ENCODE results near the gene TMEM62.
"Not testable (repeated sequence)": the region's sequence is repeated elsewhere in the genome, so short reads cannot be mapped to it uniquely, and the experiment has no call there.

Gene TMEM62

GRCh38 chr15:43218908-43219706, 85.7 kb downstream of the TMEM62 start:
- H3K4me3 ChIP-seq (ENCODE audit: extremely low read depth, insufficient read depth, low read length, poor library complexity, severe bottlenecking) = no peak overlapping the region
- no peak overlapping the region for H3K27ac ChIP-seq (ENCODE audit: low read depth, low read length, severe bottlenecking)
- no peaks in the 10 kb centered on the region for H3K9me3 ChIP-seq (ENCODE audit: control insufficient read depth, low read length)
- H3K36me3 ChIP-seq (ENCODE audit: control insufficient read depth, insufficient read depth, low read length) = no peaks in the 10 kb centered on the region
- H3K4me1 ChIP-seq (ENCODE audit: control insufficient read depth, insufficient read depth, low read length, poor library complexity, severe bottlenecking) = no peaks in the 10 kb centered on the region
- 53 to 57% methylated on average over 8 to 12 of the region's 13 CpGs for WGBS, 2 experiments (ENCODE audit: insufficient coverage in 2 of 2)

- Histone ChIP-seq H3K4me1 (ENCODE audit: control insufficient read depth, insufficient read depth, low read length, poor library complexity, severe bottlenecking) (no peaks in the 10 kb centered on the region), H3K4me3 (ENCODE audit: extremely low read depth, insufficient read depth, low read length, poor library complexity, severe bottlenecking) (no peak overlapping the region), H3K36me3 (ENCODE audit: control insufficient read depth, insufficient read depth, low read length) (no peaks in the 10 kb centered on the region), H3K27ac (ENCODE audit: low read depth, low read length, severe bottlenecking) (no peak overlapping the region), H3K9me3 (ENCODE audit: control insufficient read depth, low read length) (no peaks in the 10 kb centered on the region)
- 92 to 96% methylated on average over 7 to 13 of the region's 16 CpGs for WGBS, 2 experiments (ENCODE audit: insufficient coverage in 2 of 2)
Measured at GRCh38 chr15:43219929-43220928, 86.8 kb downstream of the TMEM62 start.

DNA sequence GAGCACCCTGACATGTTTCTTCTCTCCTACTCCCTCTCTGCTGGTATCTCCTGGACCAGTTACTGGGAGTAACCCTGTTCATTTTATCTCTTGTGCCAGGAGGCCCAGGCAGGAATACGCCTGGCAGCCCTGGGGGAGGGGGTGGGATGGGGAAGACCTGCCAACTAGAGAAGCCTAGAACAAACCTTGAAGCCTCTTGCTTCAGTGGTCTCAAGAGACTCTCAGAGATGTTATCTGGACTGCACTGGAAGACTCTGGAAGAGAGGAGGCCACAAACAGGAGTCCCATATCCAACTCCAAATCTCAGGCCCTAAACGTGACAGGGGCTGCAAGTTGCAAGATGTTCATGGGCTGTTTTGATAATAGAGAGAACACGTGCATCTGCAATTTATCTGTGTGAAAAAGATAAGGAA, 87.6 kb downstream of the TMEM62 start, which contains the start of gene EPB42:
Gene EPB42 (minus strand): TSS at position 28 of the 413 bp plus-strand sequence. CDS start 193 bp downstream, outside the sequence.
- Histone ChIP-seq H3K4me1 (ENCODE audit: control insufficient read depth, insufficient read depth, low read length, poor library complexity, severe bottlenecking) (no peaks in the 10 kb centered on the region), H3K27ac (ENCODE audit: low read depth, low read length, severe bottlenecking) (no peak within 1 kb of the TSS), H3K4me3 (ENCODE audit: extremely low read depth, insufficient read depth, low read length, poor library complexity, severe bottlenecking) (no peak within 1 kb of the TSS), H3K36me3 (ENCODE audit: control insufficient read depth, insufficient read depth, low read length) (no peaks in the 10 kb centered on the region), H3K9me3 (ENCODE audit: control insufficient read depth, low read length) (no peaks in the 10 kb centered on the region)
- 96% methylated on average over 2 of the region's 3 CpGs; no CpG with 5 or more reads in 1 of the 2 experiments for WGBS, 2 experiments (ENCODE audit: insufficient coverage in 2 of 2)

- H3K27ac ChIP-seq (ENCODE audit: low read depth, low read length, severe bottlenecking) = no peak overlapping the region
- no peaks in the 10 kb centered on the region for H3K36me3 ChIP-seq (ENCODE audit: control insufficient read depth, insufficient read depth, low read length)
- H3K4me1 ChIP-seq (ENCODE audit: control insufficient read depth, insufficient read depth, low read length, poor library complexity, severe bottlenecking) = no peaks in the 10 kb centered on the region
- no peak overlapping the region for H3K4me3 ChIP-seq (ENCODE audit: extremely low read depth, insufficient read depth, low read length, poor library complexity, severe bottlenecking)
- no peaks in the 10 kb centered on the region for H3K9me3 ChIP-seq (ENCODE audit: control insufficient read depth, low read length)
- WGBS, 2 experiments (ENCODE audit: insufficient coverage in 2 of 2) = no CpG with 5 or more reads among the region's 1 CpG
Measured at GRCh38 chr15:43221422-43221821, 88.0 kb downstream of the TMEM62 start.

DNA sequence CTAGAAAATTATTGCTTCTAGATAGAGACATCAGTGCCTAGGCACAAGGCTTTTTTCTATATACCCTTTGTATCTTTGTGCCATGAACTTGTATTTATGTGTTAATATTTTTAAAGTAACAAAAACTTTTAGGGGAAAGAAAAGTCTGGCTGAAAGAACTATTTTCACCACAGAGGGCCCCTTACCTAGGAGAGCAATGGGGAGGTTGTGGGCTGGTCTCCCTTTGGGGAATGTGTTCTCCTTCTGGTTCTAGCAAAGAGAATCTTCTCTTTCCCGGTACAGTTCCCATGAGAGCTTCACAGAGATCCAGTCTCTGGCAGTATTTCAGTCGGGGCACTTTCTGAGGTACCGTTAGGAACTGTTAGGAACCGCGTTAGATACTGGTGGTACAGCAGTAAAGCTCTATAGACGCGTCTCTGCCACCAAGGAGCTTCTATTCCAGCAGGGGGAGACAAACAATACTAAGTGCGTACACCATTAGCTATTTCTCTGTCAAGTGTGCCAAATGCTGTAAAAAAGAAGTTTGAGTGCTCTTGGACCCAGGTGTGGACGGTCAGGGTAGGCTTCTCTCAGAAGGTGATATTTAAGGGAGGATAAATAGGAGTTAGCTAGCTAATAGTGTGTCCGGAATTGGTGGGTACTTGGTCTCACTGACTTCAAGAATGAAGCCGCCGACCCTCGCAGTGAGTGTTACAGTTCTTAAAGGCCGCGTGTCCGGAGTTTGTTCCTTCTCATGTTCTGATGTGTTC, 92.0 kb downstream of the TMEM62 start:
- Histone ChIP-seq H3K4me1 (ENCODE audit: control insufficient read depth, insufficient read depth, low read length, poor library complexity, severe bottlenecking) (no peaks in the 10 kb centered on the region), H3K27ac (ENCODE audit: low read depth, low read length, severe bottlenecking) (no peak overlapping the region), H3K36me3 (ENCODE audit: control insufficient read depth, insufficient read depth, low read length) (no peaks in the 10 kb centered on the region), H3K4me3 (ENCODE audit: extremely low read depth, insufficient read depth, low read length, poor library complexity, severe bottlenecking) (no peak overlapping the region), H3K9me3 (ENCODE audit: control insufficient read depth, low read length) (no peaks in the 10 kb centered on the region)
- 51 to 63% methylated on average over 13 of the region's 16 CpGs for WGBS, 2 experiments (ENCODE audit: insufficient coverage in 2 of 2)

- H3K4me1 ChIP-seq (ENCODE audit: control insufficient read depth, insufficient read depth, low read length, poor library complexity, severe bottlenecking); H3K27ac ChIP-seq (ENCODE audit: low read depth, low read length, severe bottlenecking); H3K9me3 ChIP-seq (ENCODE audit: control insufficient read depth, low read length); H3K36me3 ChIP-seq (ENCODE audit: control insufficient read depth, insufficient read depth, low read length); H3K4me3 ChIP-seq (ENCODE audit: extremely low read depth, insufficient read depth, low read length, poor library complexity, severe bottlenecking): not testable (repeated sequence)
- 93 to 95% methylated on average over 12 of the region's 12 CpGs for WGBS, 2 experiments (ENCODE audit: insufficient coverage in 2 of 2)
Measured at GRCh38 chr15:43225950-43226255, 92.5 kb downstream of the TMEM62 start.

- Histone ChIP-seq H3K36me3 (ENCODE audit: control insufficient read depth, insufficient read depth, low read length) (no peaks in the 10 kb centered on the region), H3K9me3 (ENCODE audit: control insufficient read depth, low read length) (no peaks in the 10 kb centered on the region), H3K4me1 (ENCODE audit: control insufficient read depth, insufficient read depth, low read length, poor library complexity, severe bottlenecking) (no peaks in the 10 kb centered on the region), H3K27ac (ENCODE audit: low read depth, low read length, severe bottlenecking) (no peak overlapping the region), H3K4me3 (ENCODE audit: extremely low read depth, insufficient read depth, low read length, poor library complexity, severe bottlenecking) (no peak overlapping the region)
- WGBS, 2 experiments (ENCODE audit: insufficient coverage in 2 of 2) = 95% methylated on average over 41 to 55 of the region's 57 CpGs
Measured at GRCh38 chr15:43226436-43227305, 93.3 kb downstream of the TMEM62 start.

- no peak overlapping the region for H3K27ac ChIP-seq (ENCODE audit: low read depth, low read length, severe bottlenecking)
- H3K4me3 ChIP-seq (ENCODE audit: extremely low read depth, insufficient read depth, low read length, poor library complexity, severe bottlenecking) = no peak overlapping the region
- H3K4me1 ChIP-seq (ENCODE audit: control insufficient read depth, insufficient read depth, low read length, poor library complexity, severe bottlenecking) = no peaks in the 10 kb centered on the region
- 89 to 95% methylated on average over 3 to 4 of the region's 5 CpGs for WGBS, 2 experiments (ENCODE audit: insufficient coverage in 2 of 2)
- no peaks in the 10 kb centered on the region for H3K9me3 ChIP-seq (ENCODE audit: control insufficient read depth, low read length)
- H3K36me3 ChIP-seq (ENCODE audit: control insufficient read depth, insufficient read depth, low read length) = no peaks in the 10 kb centered on the region
Measured at GRCh38 chr15:43229977-43230376, 96.6 kb downstream of the TMEM62 start.

- Histone ChIP-seq H3K4me1 (ENCODE audit: control insufficient read depth, insufficient read depth, low read length, poor library complexity, severe bottlenecking) (no peaks in the 10 kb centered on the region), H3K9me3 (ENCODE audit: control insufficient read depth, low read length) (no peaks in the 10 kb centered on the region), H3K27ac (ENCODE audit: low read depth, low read length, severe bottlenecking) (no peak overlapping the region), H3K36me3 (ENCODE audit: control insufficient read depth, insufficient read depth, low read length) (no peaks in the 10 kb centered on the region), H3K4me3 (ENCODE audit: extremely low read depth, insufficient read depth, low read length, poor library complexity, severe bottlenecking) (no peak overlapping the region)
- 90 to 95% methylated on average over 2 of the region's 2 CpGs for WGBS, 2 experiments (ENCODE audit: insufficient coverage in 2 of 2)
Measured at GRCh38 chr15:43230640-43231115, 97.3 kb downstream of the TMEM62 start.
